Activated T-cell treated with anti-CD3 and anti-CD28 coated beads, Interleukin-2, amount 50 U/mL, for 48 hours (primary cell): ENCODE data around the gene FITM2.

ENCODE experiments used
- DNase-seq, 2 experiments: peaks; one replicate each; pipeline ENCODE4 v3.0.0-alpha.2; 2020

The FITM2 gene

DNA sequence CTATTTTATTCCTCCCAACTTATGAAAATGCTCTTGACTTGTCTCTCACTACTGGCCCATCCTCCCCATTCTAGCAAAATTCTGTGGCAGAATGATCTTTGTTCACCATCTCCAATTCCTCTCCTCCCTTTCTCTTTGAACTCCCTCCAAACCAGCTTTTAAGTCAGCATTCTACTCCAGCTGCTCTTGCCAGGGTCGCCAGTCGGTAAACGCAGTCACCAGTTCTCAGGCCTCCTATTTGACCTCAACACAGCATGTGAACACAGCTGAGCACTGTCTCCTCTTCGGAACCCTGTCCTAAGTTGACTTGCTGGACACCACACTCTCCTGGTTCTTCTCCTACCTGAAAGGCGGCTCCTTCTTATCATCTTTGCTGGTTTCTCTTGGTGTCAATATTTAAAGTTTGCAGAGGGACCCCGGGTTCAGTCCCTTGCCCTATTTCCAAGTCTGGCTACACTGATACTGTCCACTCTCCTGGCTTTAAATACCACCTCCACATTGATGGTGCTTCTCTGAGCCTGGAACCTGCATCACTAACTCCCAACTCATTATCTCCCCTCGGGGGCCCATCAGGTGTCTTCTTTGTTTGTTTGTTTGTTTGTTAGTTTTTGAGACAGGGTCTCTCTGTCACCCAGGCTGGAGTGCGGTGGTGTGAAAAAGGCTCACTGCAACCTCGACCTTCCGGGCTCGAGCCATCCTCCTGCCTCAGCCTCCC lies 36.5 kb downstream of the FITM2 start:
- no peak for DNase-seq

DNA sequence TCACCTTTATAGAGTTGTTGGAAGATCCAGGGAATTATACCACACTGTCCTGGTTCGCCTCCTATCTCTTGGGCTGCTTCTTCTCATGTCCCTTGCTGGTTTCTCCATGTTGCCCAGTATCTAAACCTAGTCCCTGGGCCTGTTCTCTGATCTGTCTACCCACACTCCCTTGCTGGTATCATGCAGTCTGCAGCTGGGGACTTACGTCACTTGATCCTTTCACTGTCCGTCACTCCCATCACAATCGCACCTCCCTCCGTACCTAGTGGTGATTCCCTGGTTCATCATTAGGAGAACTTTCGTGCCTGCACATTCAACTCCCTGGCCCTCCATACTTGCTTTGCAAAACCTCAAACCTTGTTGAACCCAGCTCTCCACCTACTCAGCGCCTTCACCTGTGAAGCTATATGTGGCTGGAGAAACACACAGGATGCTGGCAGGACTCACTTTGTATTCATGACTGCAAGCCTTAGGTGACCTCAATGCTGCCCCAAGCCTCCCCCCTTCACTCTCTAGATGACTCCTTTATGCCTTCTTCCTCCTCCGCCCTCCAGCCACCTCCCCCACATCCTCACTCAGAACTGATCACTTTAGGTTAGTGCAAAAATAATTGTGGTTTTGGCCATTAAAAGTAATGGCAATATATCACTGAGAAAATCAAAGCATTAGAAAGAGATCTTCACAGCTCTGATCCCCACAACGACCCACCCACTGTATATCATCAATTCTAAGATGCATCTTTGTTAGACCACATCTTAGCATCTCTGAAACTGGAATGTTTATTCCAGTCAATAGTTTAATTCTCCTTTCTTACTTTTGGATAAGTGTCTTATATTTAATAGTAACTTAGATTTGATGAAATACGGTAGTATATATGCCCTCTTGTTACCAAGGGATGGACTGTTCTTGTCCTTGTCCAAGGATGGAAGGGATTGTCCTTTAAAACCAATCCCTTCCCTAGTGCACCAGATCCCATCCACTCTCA lies 37.5 kb downstream of the FITM2 start:
- no peak for DNase-seq

DNA sequence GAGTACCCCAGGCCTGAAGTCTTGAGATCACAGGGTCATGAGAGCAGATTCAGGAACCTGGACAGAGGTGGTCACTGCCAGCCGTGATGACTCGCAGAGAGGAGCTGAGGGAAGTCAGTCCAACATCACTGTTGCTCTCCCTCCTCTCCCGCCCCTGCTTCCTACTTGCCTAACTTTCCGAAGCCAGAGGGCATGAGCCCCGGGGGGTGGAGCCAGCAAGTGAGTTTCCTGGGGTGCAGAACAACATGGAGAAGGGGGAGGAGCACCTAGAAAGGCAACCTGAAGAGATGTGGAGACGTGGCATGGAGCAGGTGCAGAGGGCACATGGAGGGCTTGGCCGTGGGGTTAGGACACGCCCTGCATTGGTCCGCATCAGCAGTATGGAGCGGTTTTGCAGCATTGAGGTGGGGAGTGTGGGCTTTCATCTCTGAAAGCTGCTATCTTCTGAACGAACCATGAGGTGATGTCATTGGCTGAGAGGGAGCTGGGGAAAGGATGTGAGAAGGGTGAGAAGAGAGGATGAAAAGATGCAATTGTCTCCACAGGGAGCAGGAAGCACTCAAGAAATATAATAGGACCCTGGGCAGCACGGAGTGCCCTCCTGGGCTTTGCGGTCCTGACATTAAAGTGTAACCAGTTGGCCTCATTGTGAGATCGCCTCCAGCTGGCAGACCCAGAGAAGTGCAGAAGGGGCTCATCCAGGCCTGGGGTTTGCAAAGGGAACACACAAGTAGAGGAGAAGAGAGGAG lies 38.9 kb downstream of the FITM2 start:
- DNase-seq, result peak in 1 of 2 experiments; percentile 22

DNA sequence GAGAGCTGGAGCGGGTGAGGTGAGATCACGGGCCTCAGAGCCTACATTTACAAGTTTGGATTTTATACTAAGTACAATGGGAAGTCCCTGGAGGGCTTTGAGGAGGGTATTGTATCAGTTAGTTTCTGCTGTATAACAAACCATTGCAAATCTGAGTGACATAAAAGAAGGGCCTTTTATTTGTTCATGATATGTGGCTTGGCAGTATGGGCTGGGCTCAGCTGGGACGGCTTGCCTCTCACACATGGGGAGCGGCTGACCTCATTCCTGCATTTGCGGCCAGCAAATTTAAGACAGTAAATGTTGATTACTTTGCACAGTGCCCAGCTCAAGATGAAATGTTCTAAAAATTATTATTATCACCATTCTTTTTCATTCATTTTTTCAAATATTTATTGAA lies 42.2 kb downstream of the FITM2 start:
- DNase-seq, result no peak

DNA sequence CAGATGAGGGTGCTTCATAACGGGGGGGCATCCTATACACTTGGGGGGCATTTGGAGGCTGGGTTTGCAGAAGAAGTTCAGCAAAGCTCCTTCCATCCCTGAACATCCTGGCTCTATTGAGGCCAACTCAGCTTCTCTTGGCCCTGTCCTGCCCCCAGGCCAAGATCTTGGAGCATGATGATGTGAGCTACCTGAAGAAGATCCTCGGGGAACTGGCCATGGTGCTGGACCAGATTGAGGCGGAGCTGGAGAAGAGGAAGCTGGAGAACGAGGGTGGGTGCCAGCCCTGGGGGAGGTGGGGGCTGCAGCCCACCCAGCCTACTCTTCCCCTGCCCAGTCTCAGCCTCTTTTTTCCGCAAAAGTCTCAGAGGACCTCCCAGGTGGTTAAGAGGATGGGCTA lies 46.7 kb downstream of the FITM2 start:
- no peak for DNase-seq

DNA sequence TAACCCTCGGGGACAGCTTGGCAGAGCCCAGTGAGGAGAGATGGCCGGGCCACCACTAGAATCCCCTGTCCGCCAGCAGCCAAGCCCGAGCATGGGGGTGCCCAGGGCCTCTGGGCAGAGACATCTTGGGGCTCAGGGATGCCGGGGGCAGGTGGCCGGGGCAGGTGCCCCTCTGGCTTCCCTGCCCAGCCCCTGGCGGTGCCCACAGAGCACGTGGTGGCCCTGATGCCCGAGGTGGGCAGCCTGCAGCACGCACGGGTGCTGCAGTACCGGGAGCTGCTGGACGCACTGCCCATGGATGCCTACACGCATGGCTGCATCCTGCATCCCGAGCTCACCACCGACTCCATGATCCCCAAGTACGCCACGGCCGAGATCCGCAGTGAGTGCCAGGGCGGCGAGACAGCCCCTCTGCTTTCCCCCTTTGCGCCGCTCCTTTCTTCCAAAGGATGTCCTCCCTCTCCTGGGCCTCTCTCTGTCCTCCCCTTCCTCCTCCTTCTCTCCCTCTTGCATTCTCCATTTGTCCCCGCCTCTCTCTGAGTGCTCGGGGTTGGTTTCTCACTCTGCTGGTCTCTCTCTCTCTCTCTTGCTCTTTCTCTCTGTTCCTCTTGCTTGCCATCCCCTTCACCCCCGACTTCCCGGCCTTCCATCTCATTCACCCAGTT lies 52.6 kb downstream of the FITM2 start:
- DNase-seq, result no peak

DNA sequence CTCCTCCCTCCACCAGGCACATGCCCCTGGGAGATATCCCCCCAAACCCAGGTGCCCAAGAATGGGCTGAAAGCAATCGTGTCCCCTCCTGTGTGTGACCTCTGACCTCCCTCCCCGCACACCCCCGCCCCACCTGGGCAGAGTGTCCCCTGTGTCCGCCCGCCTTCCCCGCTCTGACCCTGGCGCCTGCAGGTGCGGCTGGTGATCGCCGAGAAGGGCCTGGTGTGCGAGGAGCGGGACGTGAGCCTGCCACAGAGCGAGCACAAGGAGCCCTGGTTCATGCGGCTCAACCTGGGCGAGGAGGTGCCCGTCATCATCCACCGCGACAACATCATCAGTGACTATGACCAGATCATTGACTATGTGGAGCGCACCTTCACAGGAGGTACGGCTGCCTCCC lies 54.0 kb downstream of the FITM2 start:
- DNase-seq, result no peak

DNA sequence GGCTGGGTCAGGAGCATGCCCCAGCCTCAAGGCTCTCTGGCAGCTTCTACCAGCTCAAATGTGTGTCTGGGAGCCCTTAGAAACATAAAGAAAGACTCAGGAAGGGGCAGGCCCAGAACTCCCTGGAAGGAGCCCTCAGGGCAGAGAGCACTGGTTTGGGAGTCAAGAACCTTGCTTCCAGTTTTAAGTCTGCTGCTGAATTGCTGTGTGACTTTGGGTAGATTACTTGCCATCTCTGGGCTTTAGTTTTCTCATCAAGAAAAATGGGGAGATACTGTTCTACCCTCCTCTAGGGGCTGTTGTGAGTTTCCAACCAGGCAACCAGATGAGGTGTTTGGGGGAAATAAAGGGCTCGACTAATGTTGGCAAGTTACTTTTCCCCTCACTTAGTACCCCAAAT lies 55.1 kb downstream of the FITM2 start:
- DNase-seq, result no peak

DNA sequence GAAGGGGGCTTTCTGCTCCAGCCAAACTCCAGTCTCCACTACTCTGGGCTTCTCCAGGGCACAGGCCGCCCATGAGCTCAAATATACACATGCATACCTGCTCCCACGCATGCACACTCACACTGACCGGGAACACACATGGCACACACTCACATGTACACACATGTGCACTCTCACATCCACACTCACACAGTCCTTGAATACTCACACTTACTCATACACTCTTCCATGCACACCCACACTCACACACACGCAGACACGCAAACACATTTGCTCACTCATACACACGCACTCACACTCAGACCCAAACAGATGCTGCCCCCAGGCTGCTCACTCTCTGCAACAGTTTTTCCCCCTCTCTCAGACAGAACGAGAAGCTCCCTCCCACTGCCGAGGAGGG lies 56.9 kb downstream of the FITM2 start:
- no peak for DNase-seq

DNA sequence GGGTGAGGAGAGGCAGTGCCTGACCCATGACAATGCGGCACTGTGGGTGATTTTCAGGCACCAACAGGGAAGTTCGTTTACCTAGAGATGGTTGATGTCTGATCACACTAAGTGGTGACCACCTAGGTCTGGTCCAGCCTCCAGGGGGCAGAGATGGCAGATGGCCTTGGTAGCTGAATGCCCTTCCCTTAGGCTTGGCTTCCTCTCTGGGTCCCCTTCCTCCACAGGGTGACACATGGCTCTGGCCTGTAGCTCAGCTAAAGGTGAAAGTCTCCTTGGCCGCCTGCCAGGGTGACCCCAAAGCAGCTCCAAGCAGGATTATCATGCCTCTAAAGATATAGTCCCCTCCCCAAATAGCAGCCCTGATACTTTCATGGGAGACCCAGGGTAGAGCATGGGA lies 57.5 kb downstream of the FITM2 start:
- no peak for DNase-seq
